Transverse colon (tissue), 4 donors: ENCODE measurements around the gene TMEM106C.

ENCODE experiments used
- EP300 ChIP-seq: sonication (generic); formaldehyde crosslinking; IDR thresholded peaks from one replicate; pipeline ENCODE4 v1.6.1; 2017; ENCODE audit warnings: antibody characterized with exemption, low read depth
- POLR2A ChIP-seq: fragments of 450-650 bp; IDR thresholded peaks from one replicate; pipeline ENCODE4 v1.6.1; 2016; ENCODE audit warnings: antibody characterized with exemption, mild to moderate bottlenecking, moderate library complexity
- POLR2AphosphoS5 ChIP-seq, 3 donors: sonication (generic); formaldehyde crosslinking; IDR thresholded peaks; one replicate each; pipeline ENCODE4 v1.6.1; 2016; ENCODE audit warnings: antibody characterized with exemption in 3 of 3
- TF ChIP-seq, protein P1 (sequence below), 5 experiments: fragments of 200-600 bp in 3 of 5; fragments of 450-650 bp in 2 of 5; sonication (generic) in 3 of 5; IDR thresholded peaks; 1 replicate in 2 of 5; 2 replicates in 3 of 5; pipeline ENCODE4 v1.5.1; 2016 to 2017; ENCODE audit warnings: antibody characterized with exemption in 5 of 5, inconsistent platforms in 3 of 5, mild to moderate bottlenecking in 2 of 5, moderate library complexity in 1 of 5

GRCh38 chr12:47999816-48000215 is 36.4 kb downstream of the TMEM106C start:
- TF ChIP-seq POLR2AphosphoS5 (IDR thresholded peaks at IDR 0.05), result no peak
- TF ChIP-seq, protein P1, sequence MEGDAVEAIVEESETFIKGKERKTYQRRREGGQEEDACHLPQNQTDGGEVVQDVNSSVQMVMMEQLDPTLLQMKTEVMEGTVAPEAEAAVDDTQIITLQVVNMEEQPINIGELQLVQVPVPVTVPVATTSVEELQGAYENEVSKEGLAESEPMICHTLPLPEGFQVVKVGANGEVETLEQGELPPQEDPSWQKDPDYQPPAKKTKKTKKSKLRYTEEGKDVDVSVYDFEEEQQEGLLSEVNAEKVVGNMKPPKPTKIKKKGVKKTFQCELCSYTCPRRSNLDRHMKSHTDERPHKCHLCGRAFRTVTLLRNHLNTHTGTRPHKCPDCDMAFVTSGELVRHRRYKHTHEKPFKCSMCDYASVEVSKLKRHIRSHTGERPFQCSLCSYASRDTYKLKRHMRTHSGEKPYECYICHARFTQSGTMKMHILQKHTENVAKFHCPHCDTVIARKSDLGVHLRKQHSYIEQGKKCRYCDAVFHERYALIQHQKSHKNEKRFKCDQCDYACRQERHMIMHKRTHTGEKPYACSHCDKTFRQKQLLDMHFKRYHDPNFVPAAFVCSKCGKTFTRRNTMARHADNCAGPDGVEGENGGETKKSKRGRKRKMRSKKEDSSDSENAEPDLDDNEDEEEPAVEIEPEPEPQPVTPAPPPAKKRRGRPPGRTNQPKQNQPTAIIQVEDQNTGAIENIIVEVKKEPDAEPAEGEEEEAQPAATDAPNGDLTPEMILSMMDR (IDR thresholded peaks at IDR 0.05), result no peak
- no peak for TF ChIP-seq EP300
- no peak for TF ChIP-seq POLR2A
